HG02798 (cell line): ENCODE data around the gene CEP112.
"Not testable (repeated sequence)": the region's sequence is repeated elsewhere in the genome, so short reads cannot be mapped to it uniquely, and the experiment has no call there.

Experiments
- ATAC-seq: cut with Tn5 transposase; IDR thresholded peaks from one replicate; pipeline ENCODE4 v1.9.1; 2021; ENCODE audit warnings: mild to moderate bottlenecking; ENCODE audit not compliant: unreplicated experiment, poor library complexity

Gene CEP112

DNA sequence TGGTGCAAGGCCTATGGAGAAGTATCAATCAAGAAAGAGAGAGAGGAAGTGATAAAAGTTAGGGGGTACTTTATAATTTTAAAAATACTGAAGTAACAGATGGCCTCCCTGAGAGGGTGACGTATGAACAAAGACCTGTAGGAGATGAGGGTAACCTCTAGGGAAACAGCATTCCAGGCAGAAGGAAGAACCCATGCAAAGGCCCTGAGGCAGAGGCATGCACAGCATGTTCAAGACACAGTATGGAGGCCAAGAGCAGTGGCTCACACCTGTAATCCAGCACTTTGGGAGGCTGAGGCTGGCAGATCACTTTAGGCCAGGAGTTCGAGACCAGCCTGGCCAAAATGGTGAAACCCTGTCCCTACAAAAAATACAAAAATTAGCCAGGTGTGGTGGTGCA lies 437.9 kb downstream of the CEP112 start:
- ATAC-seq = no peak

- no peak for ATAC-seq
Observed at GRCh38 chr17:65753348-65753747, 438.6 kb downstream of the CEP112 start.

- ATAC-seq = no peak
Observed at GRCh38 chr17:65751263-65751662, 440.7 kb downstream of the CEP112 start.

DNA sequence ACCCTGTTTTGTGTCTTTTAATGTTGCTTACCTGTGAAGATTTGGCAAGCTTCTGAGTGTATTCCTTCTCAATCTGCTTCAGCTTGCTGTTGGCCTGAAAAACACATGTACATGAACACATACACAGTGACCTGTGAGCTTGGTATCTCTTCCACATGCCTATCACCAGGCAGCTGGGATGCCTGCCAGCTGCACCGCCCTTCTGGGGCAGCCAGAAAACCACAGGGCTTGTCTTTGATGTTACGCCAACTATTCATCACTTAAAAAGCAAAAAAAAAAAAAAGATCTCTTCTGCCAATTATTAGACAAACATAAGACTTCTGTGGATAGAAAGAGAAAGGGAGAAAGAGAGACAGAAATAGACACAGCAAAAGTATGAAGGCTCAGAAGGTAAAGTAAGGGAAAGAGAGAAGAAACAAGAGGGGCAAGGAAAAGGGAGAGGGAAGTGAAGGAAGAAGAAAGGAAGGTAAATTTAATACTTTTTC lies 441.3 kb downstream of the CEP112 start:
- peak; percentile 46 for ATAC-seq

DNA sequence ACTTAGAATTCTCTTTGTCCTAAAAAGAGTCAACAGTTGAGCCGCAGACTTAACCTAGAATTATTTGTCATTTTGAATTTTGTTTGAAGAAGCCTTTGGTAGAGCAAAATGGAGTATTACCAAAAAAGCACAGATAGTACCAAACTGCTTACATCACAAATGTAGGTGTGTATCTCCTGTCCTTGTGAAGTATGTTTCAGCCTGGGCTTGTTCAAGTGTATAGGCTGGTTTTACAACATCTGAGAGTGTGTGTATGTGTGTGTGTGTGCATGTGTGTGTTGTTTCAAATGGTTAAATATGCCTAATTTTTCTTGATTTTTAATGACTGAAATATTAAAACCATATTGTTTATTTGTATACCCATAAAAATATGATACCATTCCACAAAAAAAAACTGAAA lies 441.8 kb downstream of the CEP112 start:
- ATAC-seq = no peak

DNA sequence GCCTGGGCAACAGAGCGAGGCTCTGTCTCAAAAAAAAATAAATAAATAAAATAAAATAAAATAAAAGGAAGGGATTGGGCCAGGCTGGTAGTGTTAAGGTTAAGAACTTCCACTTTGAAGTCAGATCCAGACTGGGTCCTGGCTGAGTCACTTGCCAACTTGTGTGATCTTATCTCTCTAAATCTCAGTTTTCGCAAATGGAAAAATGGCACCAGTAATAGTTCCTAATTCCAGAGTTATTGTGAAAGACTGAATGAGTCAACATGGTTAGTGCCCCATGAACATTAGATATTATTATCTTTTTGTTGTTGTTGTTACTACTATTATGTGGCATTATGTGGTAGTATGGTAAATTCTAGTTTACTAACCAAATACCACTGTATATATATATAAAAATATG lies 442.5 kb downstream of the CEP112 start:
- ATAC-seq = no peak

GRCh38 chr17:65745241-65745640 lies 446.7 kb downstream of the CEP112 start:
- ATAC-seq = no peak

- ATAC-seq = no peak
Observed at GRCh38 chr17:65743308-65743655, 448.7 kb downstream of the CEP112 start.

DNA sequence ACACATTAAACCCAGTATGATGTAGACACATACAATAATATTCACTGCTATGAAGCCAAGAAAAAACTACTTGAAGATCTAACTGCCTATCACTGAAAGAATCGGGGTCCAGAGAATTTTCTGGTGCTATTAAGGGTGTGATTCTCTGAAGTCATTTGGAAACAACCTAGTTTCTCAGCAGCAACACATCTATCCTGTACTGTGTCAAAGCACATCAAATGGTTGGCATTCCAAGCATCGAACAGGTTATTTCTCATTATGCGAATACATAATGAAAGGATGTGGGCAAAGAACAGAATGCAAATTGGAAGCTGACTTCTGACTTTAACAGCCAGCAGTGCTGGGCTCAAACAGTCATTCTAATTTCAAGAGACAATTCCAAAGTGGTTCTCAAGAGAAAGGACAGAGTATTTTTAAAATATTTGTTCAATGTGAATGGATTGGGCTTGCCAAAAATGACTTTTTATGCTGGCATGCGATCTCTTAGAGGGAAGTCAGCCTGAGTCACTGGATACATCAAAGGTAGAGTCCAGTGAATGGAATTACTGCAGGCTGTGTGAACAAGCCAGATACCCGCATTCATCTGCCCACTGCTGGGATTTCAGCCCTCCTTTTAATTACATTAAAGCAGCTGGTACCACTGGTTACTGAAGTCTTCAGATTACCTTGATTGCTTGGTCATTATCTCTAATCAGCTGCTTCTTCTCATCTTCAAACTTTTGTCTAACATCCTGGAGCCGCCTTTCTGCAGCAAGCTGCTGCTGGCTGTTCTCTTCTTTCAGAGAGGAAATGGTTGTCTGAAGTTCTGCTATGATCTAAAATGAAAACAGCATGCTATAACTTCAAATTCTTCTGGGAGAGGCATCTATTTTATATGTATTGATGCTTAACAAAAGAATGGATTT lies 449.3 kb downstream of the CEP112 start:
- ATAC-seq = no peak

- ATAC-seq = no peak
Observed at GRCh38 chr17:65741710-65742109, 450.2 kb downstream of the CEP112 start.

DNA sequence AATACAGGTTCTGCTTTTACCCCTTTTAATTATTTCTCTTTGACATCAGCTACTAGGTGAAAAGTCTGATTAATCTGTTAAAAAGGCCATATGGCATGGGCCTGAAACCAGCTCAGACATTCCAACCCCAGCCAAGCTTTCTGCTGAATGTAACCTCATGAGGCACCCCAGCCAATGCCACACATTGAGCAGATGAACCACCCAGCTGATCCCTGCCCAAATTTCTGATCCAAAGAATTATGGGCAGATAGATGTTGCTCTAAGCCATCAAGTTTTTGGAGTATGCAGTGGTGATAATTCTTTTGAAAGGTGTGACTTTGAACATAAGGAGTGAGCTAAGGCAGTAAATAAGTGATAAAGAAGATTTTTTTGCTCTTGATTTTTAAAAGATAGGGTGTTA lies 452.9 kb downstream of the CEP112 start:
- ATAC-seq = no peak

DNA sequence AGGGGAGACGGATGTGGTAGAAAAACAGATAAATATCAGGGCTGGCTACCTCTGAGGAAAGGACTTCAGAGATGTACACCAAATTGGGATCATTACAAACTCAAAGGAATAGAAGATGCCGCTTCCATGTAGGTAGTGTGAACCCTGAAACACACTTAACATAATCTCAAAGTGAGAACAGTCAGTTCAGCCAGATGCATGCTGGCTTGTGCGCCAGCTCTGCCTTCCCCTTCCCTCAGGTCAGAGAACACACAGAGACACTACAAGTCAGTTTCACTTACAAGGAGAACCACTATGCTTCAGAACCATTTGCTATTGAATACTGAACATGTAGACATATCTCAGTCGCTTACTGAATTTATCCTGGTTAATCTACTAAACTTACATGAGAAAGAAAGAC lies 454.5 kb downstream of the CEP112 start:
- ATAC-seq = no peak

GRCh38 chr17:65733314-65733713 lies 458.6 kb downstream of the CEP112 start:
- ATAC-seq = no peak

DNA sequence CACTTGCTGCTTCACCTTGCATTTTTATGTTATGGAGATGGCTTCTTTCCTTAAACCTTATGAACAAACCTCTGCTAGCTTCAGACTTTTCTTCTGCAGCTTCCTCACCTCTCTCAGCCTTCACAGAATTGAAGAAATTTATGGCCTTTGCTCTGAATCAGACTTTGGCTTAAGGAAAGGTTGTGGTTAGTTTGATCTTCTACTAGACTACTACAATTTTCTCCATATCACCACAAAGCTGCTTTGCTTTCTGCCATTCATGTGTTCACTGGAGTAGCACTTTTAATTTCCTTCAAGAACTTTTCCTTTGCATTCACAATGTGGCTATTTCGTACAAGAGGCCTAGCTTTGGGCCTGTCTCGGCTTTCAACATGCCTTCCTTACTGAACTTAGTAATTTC lies 459.3 kb downstream of the CEP112 start:
- not testable (repeated sequence) for ATAC-seq

DNA sequence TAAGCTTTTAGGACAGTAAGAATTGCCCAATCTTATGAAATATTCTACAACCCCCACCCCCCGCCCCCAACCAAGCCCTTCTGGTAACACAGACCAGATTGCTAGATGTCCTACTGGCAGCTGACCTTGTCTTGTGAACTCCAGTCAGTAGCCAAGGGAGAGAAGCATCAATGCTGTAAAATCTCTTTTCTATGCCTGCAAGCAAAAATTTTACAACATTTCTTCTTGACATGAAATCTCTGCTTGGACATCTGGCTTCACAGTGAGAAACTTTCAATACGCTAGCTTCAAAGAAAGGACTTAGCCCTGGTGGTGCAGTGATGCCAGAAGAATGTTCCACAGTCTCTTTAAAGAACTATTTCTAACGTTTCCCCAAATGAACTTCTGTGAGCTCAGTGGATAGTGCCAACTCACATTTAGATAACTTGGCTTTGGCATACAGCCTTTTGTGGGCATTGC lies 461.2 kb downstream of the CEP112 start:
- ATAC-seq = no peak

DNA sequence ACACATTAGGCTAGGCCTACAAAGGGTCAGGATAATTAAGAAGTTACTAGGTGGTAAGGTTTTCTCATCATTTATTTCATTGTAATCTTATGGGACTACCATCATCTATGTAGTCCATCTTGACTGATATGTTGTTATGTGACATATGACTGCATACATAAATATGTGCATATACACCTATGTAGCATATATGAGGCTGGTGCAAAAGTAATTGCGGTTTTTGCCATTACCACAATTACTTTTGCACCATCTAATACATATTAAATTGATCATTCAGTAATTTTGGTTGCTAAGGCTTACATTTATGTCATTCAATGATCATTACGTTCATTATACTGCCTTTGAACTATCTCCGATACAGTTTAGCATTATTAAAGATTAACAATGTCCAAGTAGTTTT lies 462.7 kb downstream of the CEP112 start:
- no peak for ATAC-seq

DNA sequence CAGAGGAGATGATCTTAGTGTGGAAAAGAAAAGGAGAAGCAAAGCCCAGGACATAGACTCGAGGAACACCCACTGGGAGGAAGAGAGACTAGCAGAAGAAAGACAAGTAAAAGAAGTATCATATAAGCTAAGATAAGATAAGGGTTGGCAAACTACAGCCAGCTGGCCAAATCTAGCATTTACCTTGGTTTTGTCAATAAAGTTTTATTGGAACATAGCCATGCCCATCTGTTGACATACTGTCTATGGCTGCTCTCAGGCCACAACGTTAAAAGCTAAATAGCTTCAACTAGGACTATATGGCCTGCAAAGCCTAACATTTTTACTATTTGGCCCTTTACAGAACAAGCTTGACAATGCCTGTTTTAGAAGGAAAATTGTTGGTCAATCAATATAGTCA lies 464.1 kb downstream of the CEP112 start:
- ATAC-seq = no peak

DNA sequence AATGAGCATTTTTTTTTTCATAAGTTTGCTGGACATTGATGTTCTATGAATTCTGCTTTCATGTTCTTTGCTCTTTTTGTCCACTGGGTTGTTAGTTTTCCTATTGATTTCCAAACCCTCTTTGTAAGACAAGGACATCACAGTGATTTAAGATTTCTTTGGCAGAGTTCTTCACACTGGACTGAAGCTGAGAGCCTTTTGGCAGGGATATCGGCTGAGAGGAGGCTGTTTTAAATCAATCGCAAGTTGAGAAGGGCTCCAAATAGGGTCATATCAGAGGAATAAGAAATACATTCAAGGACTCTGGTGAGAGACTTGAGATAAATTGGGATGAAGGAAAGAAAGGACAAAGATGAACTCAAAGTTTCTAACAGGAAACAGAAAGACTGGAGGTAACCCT lies 464.7 kb downstream of the CEP112 start:
- ATAC-seq = no peak

DNA sequence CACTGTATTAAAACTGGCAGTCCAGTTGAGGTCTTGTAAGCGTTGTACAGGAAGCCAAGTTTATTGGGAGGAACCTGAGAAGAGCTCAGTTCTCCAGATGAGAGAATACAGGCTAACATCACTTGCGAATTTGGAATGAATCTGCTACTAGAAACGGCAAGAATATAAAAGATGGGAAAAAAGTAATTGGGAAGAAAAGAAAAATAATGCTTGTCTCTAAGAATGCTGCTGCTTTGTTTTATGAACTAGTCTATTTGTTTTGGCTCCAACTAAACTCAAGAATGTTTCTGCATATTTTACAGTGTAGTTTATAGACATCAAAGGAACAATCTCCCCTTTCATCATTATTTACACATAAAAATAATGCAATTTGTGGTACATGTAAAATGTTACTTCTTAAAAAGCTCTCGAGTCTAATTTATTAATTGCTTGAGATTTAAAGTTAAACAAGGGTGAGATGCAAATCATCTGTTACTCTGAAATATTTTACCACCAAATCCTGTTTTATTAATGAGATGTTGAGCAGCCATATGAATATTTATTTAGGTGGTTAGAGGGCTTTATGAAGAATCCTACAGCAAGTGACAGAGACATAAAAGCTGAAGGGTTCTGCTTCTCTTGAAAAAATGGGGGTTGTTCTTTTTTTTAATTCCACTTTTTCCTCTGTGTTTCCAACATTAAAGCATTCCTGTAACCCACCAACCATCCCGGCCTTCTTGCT lies 468.3 kb downstream of the CEP112 start:
- no peak for ATAC-seq

GRCh38 chr17:65718601-65719000 lies 473.3 kb downstream of the CEP112 start:
- ATAC-seq = no peak
